ENCODE data around the gene SERTAD4.

The SERTAD4 gene

GRCh38 chr1:210241121-210241520 lies 8.5 kb downstream of the SERTAD4 start:
- Mint-ChIP-seq H3K9me3 (no peaks in the 10 kb centered on the region), H3K36me3 (no peaks in the 10 kb centered on the region), H3K27me3 (peaks cover 76% of the 10 kb centered on the region), H3K4me3 (no peak overlapping the region), H3K4me1 (no peaks in the 10 kb centered on the region), H3K27ac (no peak overlapping the region)
- ATAC-seq = no peak

GRCh38 chr1:210244746-210245367 lies 12.3 kb downstream of the SERTAD4 start:
- H3K4me1 Mint-ChIP-seq = peaks cover 10% of the 10 kb centered on the region
- no peaks in the 10 kb centered on the region for H3K36me3 Mint-ChIP-seq
- no peaks in the 10 kb centered on the region for H3K9me3 Mint-ChIP-seq
- H3K27ac Mint-ChIP-seq = no peak overlapping the region
- no peak overlapping the region for H3K4me3 Mint-ChIP-seq
- peaks cover 65% of the 10 kb centered on the region for H3K27me3 Mint-ChIP-seq
- no peak for ATAC-seq

GRCh38 chr1:210246447-210246846 lies 13.9 kb downstream of the SERTAD4 start:
- Mint-ChIP-seq H3K4me1 (peaks cover 22% of the 10 kb centered on the region), H3K9me3 (no peaks in the 10 kb centered on the region), H3K27ac (no peak overlapping the region), H3K4me3 (no peak overlapping the region), H3K36me3 (no peaks in the 10 kb centered on the region), H3K27me3 (peaks cover 62% of the 10 kb centered on the region)
- ATAC-seq = no peak

- H3K27me3 Mint-ChIP-seq = peaks cover 55% of the 10 kb centered on the region
- peaks cover 31% of the 10 kb centered on the region for H3K4me1 Mint-ChIP-seq
- no peak for ATAC-seq
- no peak overlapping the region for H3K4me3 Mint-ChIP-seq
- no peak overlapping the region for H3K27ac Mint-ChIP-seq
- H3K36me3 Mint-ChIP-seq = no peaks in the 10 kb centered on the region
- H3K9me3 Mint-ChIP-seq = no peaks in the 10 kb centered on the region
Observed at GRCh38 chr1:210248341-210248740, 15.7 kb downstream of the SERTAD4 start.

GRCh38 chr1:210250665-210250997 lies 18.0 kb downstream of the SERTAD4 start:
- ATAC-seq = peak; percentile 47
- Mint-ChIP-seq H3K27me3 (peaks cover 66% of the 10 kb centered on the region), H3K36me3 (no peaks in the 10 kb centered on the region), H3K27ac (peak overlapping the region; percentile 6), H3K9me3 (no peaks in the 10 kb centered on the region), H3K4me1 (peaks cover 31% of the 10 kb centered on the region), H3K4me3 (peak overlapping the region; percentile 81)

GRCh38 chr1:210250998-210251679 lies 18.5 kb downstream of the SERTAD4 start:
- H3K27ac Mint-ChIP-seq = peak overlapping the region; percentile 6
- H3K9me3 Mint-ChIP-seq = no peaks in the 10 kb centered on the region
- peak; percentile 75 for ATAC-seq
- H3K4me3 Mint-ChIP-seq = peak overlapping the region; percentile 81
- no peaks in the 10 kb centered on the region for H3K36me3 Mint-ChIP-seq
- peaks cover 31% of the 10 kb centered on the region for H3K4me1 Mint-ChIP-seq
- H3K27me3 Mint-ChIP-seq = peaks cover 62% of the 10 kb centered on the region

GRCh38 chr1:210251680-210252490 lies 19.3 kb downstream of the SERTAD4 start:
- peak; percentile 28 for ATAC-seq
- Mint-ChIP-seq H3K4me1 (peaks cover 25% of the 10 kb centered on the region), H3K36me3 (no peaks in the 10 kb centered on the region), H3K27me3 (peaks cover 58% of the 10 kb centered on the region), H3K9me3 (no peaks in the 10 kb centered on the region), H3K27ac (no peak overlapping the region), H3K4me3 (peak overlapping the region; percentile 70)

GRCh38 chr1:210252621-210253051 lies 20.0 kb downstream of the SERTAD4 start:
- Mint-ChIP-seq H3K27me3 (peaks cover 54% of the 10 kb centered on the region), H3K4me1 (peaks cover 22% of the 10 kb centered on the region), H3K4me3 (no peak overlapping the region), H3K9me3 (no peaks in the 10 kb centered on the region), H3K36me3 (no peaks in the 10 kb centered on the region), H3K27ac (no peak overlapping the region)
- no peak for ATAC-seq

GRCh38 chr1:210254298-210254697 lies 21.7 kb downstream of the SERTAD4 start:
- Mint-ChIP-seq H3K27me3 (peaks cover 58% of the 10 kb centered on the region), H3K27ac (no peak overlapping the region), H3K4me1 (peaks cover 22% of the 10 kb centered on the region), H3K36me3 (no peaks in the 10 kb centered on the region), H3K4me3 (no peak overlapping the region), H3K9me3 (no peaks in the 10 kb centered on the region)
- no peak for ATAC-seq

- no peak overlapping the region for H3K27ac Mint-ChIP-seq
- H3K9me3 Mint-ChIP-seq = no peaks in the 10 kb centered on the region
- H3K36me3 Mint-ChIP-seq = no peaks in the 10 kb centered on the region
- no peak overlapping the region for H3K4me3 Mint-ChIP-seq
- no peaks in the 10 kb centered on the region for H3K4me1 Mint-ChIP-seq
- ATAC-seq = no peak
- peaks cover 35% of the 10 kb centered on the region for H3K27me3 Mint-ChIP-seq
Observed at GRCh38 chr1:210257698-210258529, 25.3 kb downstream of the SERTAD4 start.

- Mint-ChIP-seq H3K4me1 (no peaks in the 10 kb centered on the region), H3K27ac (no peak overlapping the region), H3K4me3 (no peak overlapping the region), H3K9me3 (no peaks in the 10 kb centered on the region), H3K27me3 (peaks cover 21% of the 10 kb centered on the region), H3K36me3 (no peaks in the 10 kb centered on the region)
- ATAC-seq = no peak
Observed at GRCh38 chr1:210259561-210259960, 27.0 kb downstream of the SERTAD4 start.

- no peak overlapping the region for H3K4me3 Mint-ChIP-seq
- no peaks in the 10 kb centered on the region for H3K36me3 Mint-ChIP-seq
- H3K9me3 Mint-ChIP-seq = no peaks in the 10 kb centered on the region
- peaks cover 16% of the 10 kb centered on the region for H3K27me3 Mint-ChIP-seq
- ATAC-seq = no peak
- H3K27ac Mint-ChIP-seq = no peak overlapping the region
- H3K4me1 Mint-ChIP-seq = no peaks in the 10 kb centered on the region
Observed at GRCh38 chr1:210260096-210260495, 27.5 kb downstream of the SERTAD4 start.

GRCh38 chr1:210262167-210262896 lies 29.7 kb downstream of the SERTAD4 start:
- H3K27ac Mint-ChIP-seq = no peak overlapping the region
- no peak overlapping the region for H3K4me3 Mint-ChIP-seq
- no peak for ATAC-seq
- peaks cover 27% of the 10 kb centered on the region for H3K27me3 Mint-ChIP-seq
- no peaks in the 10 kb centered on the region for H3K9me3 Mint-ChIP-seq
- no peaks in the 10 kb centered on the region for H3K36me3 Mint-ChIP-seq
- no peaks in the 10 kb centered on the region for H3K4me1 Mint-ChIP-seq

- no peak for ATAC-seq
- peaks cover 22% of the 10 kb centered on the region for H3K27me3 Mint-ChIP-seq
- H3K4me3 Mint-ChIP-seq = no peak overlapping the region
- no peak overlapping the region for H3K27ac Mint-ChIP-seq
- no peaks in the 10 kb centered on the region for H3K9me3 Mint-ChIP-seq
- H3K4me1 Mint-ChIP-seq = no peaks in the 10 kb centered on the region
- no peaks in the 10 kb centered on the region for H3K36me3 Mint-ChIP-seq
Observed at GRCh38 chr1:210262897-210263272, 30.3 kb downstream of the SERTAD4 start.

Data from stimulated activated memory B cell treated with anti-CD40 and anti-IgM and Interleukin-4, amounts not matched to agents 10 μg/mL and 1 μg/mL and 100 μg/mL, for 72 hours (primary cell).